Middle frontal gyrus (tissue), 1 donor: ENCODE measurements around the gene TMEM186.
"Not testable (repeated sequence)": the region's sequence is repeated elsewhere in the genome, so short reads cannot be mapped to it uniquely, and the experiment has no call there.

Experiments
- DNase-seq: peaks from one replicate; pipeline ENCODE4 v3.0.0-alpha.2; 2015; ENCODE audit warnings: low spot score; ENCODE audit errors: extremely low spot score

Gene TMEM186

DNA sequence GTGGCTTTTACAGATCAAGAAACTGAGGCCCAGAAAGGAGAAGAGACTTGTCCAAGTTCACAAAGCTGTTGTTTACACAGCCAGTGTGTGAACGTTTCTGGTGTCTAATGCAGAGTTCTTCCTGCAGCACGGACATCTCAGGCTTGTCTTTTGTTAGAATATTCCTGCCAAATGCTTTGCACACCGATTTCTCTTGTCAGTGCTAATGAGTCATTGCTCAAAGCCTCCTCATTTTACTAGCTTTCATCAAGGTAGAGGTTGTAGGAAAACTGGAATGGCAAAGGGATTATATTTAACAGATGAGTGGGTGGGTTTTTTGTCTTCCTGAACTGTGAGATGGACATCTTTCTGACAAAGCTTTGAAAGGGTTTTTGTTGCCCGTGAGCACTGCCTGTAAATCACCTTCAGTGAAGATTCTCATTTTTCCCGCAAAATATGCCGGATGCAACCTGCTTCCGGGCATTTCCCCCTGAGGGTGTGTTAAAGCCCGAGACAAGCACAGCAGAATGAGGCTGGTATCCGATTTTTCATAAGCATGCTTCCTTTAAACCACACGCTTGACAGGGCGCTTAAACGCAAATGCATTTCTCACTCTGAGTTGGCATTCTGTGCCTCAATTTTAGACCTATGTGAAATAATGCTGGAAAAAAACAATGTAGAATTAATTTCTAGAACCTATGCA, 14.9 kb upstream of the TMEM186 start:
- DNase-seq: no peak

GRCh38 chr16:8808613-8809353, 11.3 kb upstream of the TMEM186 start:
- no peak for DNase-seq

DNA sequence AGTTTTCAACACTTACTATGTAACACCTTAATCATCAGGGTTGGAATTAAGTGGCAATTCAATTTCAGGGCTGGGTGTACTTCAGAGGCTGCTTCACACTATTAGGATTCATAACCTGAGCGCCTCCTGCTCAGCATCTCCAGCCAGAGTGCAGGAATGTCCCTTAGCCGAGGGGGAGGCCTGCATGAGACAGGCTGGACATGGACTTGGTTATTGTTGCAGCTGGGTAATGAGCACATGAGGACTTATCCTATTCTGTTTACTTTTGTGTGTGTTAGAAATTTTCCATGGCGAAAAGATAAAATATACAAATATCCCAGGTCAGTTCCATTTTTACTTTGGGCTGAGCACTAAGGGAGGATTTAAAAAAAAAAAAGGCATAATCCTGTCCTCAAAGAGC, 10.6 kb upstream of the TMEM186 start:
- no peak for DNase-seq

GRCh38 chr16:8807189-8807588, 9.8 kb upstream of the TMEM186 start:
- no peak for DNase-seq

GRCh38 chr16:8806272-8806983, 9.0 kb upstream of the TMEM186 start:
- DNase-seq: no peak

GRCh38 chr16:8804313-8804712, 6.9 kb upstream of the TMEM186 start:
- DNase-seq: no peak

- not testable (repeated sequence) for DNase-seq
Measured at GRCh38 chr16:8803733-8804132, 6.3 kb upstream of the TMEM186 start.

GRCh38 chr16:8801701-8802100, 4.3 kb upstream of the TMEM186 start:
- DNase-seq: no peak

GRCh38 chr16:8798535-8799157, 1.2 kb upstream of the TMEM186 start:
- no peak for DNase-seq

GRCh38 chr16:8798174-8798527, 712 bp upstream of the TMEM186 start:
- no peak for DNase-seq

- no peak for DNase-seq
Measured at GRCh38 chr16:8796469-8797363, 723 bp downstream of the TMEM186 start.

DNA sequence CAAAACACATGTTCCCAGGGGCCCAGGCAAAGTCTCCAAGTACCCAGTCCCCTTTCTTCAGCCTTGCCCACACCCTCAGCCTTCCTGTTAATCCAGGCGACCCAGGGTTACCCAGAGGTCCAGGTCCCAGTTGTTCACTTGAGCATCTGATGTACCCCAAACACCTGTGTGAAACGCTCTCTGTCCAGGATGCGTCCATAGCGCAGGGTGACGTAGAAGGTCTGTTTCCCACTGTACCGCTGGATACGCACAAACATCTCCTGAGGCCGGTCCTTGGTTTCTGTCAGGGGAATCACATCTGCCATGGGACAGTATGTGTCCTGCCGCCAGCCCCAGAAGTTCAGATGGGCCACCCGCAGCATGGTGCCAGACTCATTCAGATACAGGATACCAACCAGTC, 1.6 kb downstream of the TMEM186 start:
- DNase-seq: no peak

- DNase-seq: no peak
Measured at GRCh38 chr16:8795091-8795490, 2.3 kb downstream of the TMEM186 start.

DNA sequence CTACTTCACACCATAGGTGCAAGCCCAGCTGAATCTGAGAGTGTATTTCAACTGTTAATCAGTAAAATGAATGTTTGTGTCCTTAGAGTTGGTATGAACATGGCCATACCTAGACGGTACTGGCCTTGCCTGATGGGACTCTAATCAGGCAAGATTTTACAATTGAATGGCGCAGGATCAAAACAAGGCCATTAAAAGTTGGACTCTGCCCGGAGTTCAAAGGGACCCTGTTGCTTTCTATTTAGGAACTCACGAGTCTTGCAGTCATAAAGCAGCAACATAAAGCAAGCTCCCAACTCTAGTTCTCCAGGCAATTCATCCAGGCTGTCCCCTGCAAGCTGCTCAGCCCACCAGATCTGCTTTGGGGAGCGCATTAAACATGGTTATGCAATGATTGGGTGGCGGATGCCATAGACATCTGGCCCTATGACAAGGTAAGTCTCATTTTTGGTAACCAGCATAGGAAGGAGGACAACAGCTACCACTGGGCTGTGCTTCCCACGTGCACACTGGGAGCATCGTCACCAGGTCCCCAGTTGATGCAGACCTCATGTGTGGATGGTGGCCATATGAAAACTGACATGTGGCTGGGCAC, 8.8 kb downstream of the TMEM186 start:
- DNase-seq: no peak

DNA sequence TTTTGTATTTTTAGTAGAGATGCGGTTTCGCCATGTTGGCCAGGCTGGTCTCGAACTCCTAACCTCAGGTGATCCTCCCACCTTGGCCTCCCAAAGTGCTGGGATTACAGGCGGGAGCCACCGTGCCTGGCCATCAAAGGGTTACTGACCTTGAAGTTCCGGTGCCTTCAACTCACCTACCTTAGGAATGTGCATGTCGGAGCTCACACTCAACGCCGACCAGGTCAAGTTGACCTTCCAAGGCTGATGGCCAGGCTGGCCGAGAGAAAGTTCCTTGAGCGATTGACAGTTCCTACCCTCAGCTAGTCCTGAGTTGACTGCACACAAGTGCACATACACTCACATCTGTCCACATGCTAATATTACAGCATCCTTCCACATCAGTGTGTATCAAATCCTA, 11.1 kb downstream of the TMEM186 start:
- DNase-seq: not testable (repeated sequence)

GRCh38 chr16:8785408-8785807, 12.0 kb downstream of the TMEM186 start:
- no peak for DNase-seq

GRCh38 chr16:8782673-8783072, 14.8 kb downstream of the TMEM186 start:
- DNase-seq: no peak

DNA sequence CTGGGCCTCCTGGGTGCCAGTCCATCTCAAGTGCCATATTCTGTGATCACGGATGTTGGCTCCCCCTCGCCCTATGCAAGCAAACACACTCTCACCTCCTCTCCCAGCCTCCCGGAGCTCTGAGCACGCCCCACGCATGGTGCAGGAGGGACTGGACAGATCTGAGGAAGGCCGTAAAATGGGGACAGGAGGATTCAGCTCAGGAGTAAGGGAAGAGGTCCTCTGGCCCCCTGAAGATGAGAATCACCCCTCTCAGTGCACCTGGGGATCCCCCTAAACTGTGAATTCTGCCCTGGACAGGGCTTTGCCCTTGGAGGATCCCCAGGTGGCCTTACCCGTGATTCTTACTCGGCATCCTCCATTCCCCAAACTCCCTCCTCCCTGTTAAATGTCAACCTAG, 15.6 kb downstream of the TMEM186 start:
- DNase-seq: no peak

DNA sequence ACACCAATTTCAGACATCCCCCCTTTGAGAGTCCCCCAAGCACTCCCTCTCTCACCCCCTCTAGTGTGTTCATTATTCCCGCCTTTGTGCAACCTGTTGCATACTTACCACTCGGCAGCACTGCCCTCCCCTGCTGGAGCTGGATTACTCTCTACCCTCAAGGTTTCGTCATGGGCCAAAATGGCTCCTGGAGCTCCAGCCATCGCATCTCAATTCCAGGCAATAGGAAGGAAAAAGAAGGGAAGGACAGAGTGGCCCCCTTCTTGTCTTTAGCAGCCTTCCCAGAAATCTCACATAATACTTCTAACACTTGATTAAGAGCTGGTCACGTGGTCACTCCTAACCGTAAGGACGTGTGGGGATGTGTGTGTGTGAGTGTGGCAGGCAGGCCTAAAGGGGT, 20.2 kb downstream of the TMEM186 start:
- no peak for DNase-seq

DNA sequence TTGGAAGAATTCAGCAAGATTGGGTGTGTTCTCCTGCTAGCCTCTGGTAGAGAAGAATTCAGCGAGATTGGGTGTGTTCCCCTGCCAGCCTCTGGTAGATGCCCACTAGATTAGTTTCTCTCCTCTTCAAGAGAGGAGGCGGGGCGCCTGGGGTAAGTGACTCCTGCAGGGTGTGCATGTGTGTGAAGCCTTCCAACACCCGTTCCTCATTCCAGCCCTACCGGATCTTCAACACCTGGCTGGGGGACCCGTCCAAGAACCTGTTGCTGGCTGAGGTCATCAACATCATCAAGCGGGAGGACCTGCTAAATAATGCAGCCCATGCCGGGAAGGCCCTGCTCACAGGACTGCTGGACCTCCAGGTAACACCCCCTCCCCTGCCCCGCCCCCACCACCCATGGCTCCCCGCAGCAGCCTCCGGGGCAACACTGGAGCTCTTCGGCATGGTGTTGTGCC, 21.3 kb downstream of the TMEM186 start:
- no peak for DNase-seq

GRCh38 chr16:8775359-8775758, 22.1 kb downstream of the TMEM186 start:
- no peak for DNase-seq
